A673 (cell line): ENCODE data around the gene PRKAG2. TPM values are rescaled to one million over a fixed set of nuclear protein-coding genes. Genes with fewer than 3 reads are reported as not detected.

Experiments used
- BruUV-seq: library from RNA; stranded (reverse); fragments of 400-500 nt; replicated peaks from 2 replicates; lab custom pipeline; 2021; lab: Mats Ljungman, UMichigan
- CTCF ChIA-PET: fragments of 300-600 bp; sonication (Branson Sonifier 250); formaldehyde crosslinking; loops from one replicate; lab custom pipeline; 2022; ENCODE audit warnings: antibody characterized with exemption; lab: Charles Lee
- POLR2A ChIA-PET: fragments of 300-600 bp; sonication (Branson Sonifier 250); formaldehyde crosslinking; loops from one replicate; lab custom pipeline; 2022; ENCODE audit warnings: antibody characterized with exemption; ENCODE audit not compliant: low non-redundant PET; lab: Charles Lee
- DNase-seq: peaks from one replicate; pipeline ENCODE4 v3.0.0-alpha.2; 2015; ENCODE audit warnings: low spot score
- H3K27ac ChIP-seq: fragments of 200-600 bp; sonication (generic); 2 replicates; pipeline ENCODE4 v1.5.1; 2016; ENCODE audit warnings: mixed run types, low read depth, mild to moderate bottlenecking, mixed read lengths, antibody characterized with exemption, low read length; ENCODE audit not compliant: poor library complexity, severe bottlenecking
- H3K27me3 ChIP-seq: fragments of 200-600 bp; sonication (generic); replicated peaks from 2 replicates; pipeline ENCODE4 v1.6.1; 2017; ENCODE audit warnings: mixed run types, low read depth, mild to moderate bottlenecking, mixed read lengths, antibody characterized with exemption, low read length; ENCODE audit not compliant: insufficient read depth, poor library complexity
- H3K36me3 ChIP-seq: fragments of 200-600 bp; sonication (generic); 2 replicates; pipeline ENCODE4 v1.6.1; 2016; ENCODE audit warnings: mixed run types, mild to moderate bottlenecking, mixed read lengths, antibody characterized with exemption, low read length; ENCODE audit not compliant: insufficient read depth, poor library complexity, severe bottlenecking
- H3K4me1 ChIP-seq: fragments of 200-600 bp; sonication (generic); 2 replicates; pipeline ENCODE4 v1.6.1; 2017; ENCODE audit warnings: mixed run types, mild to moderate bottlenecking, mixed read lengths, antibody characterized with exemption, low read length; ENCODE audit not compliant: insufficient read depth, poor library complexity, severe bottlenecking
- H3K4me3 ChIP-seq: fragments of 200-600 bp; sonication (generic); 2 replicates; pipeline ENCODE4 v1.5.1; 2016; ENCODE audit warnings: low read depth, mixed run types, mild to moderate bottlenecking, mixed read lengths, low read length; ENCODE audit not compliant: poor library complexity, severe bottlenecking
- H3K9me3 ChIP-seq: fragments of 200-600 bp; sonication (generic); 2 replicates; pipeline ENCODE4 v1.6.1; 2016; ENCODE audit warnings: mixed run types, low read depth, mild to moderate bottlenecking, mixed read lengths, antibody characterized with exemption, low read length; ENCODE audit not compliant: poor library complexity, severe bottlenecking
- CTCF ChIP-seq: fragments of 300-800, 200-600 bp; sonication (generic); conservative IDR thresholded peaks from 2 replicates; pipeline ENCODE4 v1.5.1; 2017; ENCODE audit warnings: low read depth, mild to moderate bottlenecking, antibody characterized with exemption, low read length, moderate library complexity, mixed read lengths
- EZH2 ChIP-seq: fragments of 200-600 bp; sonication (generic); IDR thresholded peaks from 2 replicates; pipeline ENCODE4 v1.6.1; 2017; ENCODE audit warnings: borderline replicate concordance, low read depth, mild to moderate bottlenecking, mixed read lengths, antibody characterized with exemption, low read length; ENCODE audit not compliant: poor library complexity, severe bottlenecking
- intact Hi-C: fragments of 100-400 bp; cut with micrococcal nuclease; formaldehyde crosslinking; loops from one replicate; pipeline ENCODE4 v1.10.0; 2022; ENCODE audit not compliant: unreplicated experiment
- total RNA-seq: library from RNA; stranded (reverse); gene quantifications from 2 replicates; pipeline ENCODE4 v1.2.3, GENCODE V29; 2021

Gene PRKAG2
- total RNA-seq, 1 experiment from 2014 or later: 11.6 TPM

GRCh38 chr7:151838072-151838471 lies 38.8 kb downstream of the PRKAG2 start:
- DNase-seq: no peak
- BruUV-seq: no TSS peak
- Histone ChIP-seq H3K4me3 (peak overlapping the region; percentile 13), H3K36me3 (no peaks in the 10 kb centered on the region), H3K27me3 (no peaks in the 10 kb centered on the region), H3K27ac (no peak overlapping the region), H3K9me3 (no peaks in the 10 kb centered on the region), H3K4me1 (peaks cover 14% of the 10 kb centered on the region)
- TF ChIP-seq EZH2: no peak
- TF ChIP-seq CTCF: no peak
- intact Hi-C loops: no loop called here
- ChIA-PET CTCF (no interaction called here), POLR2A (no interaction called here)

- H3K27me3 ChIP-seq: no peaks in the 10 kb centered on the region
- ChIA-PET POLR2A (no interaction called here), CTCF (no interaction called here)
- BruUV-seq: no TSS peak
- peak overlapping the region; percentile 13 for H3K4me3 ChIP-seq
- H3K36me3 ChIP-seq: no peaks in the 10 kb centered on the region
- peaks cover 14% of the 10 kb centered on the region for H3K4me1 ChIP-seq
- no peak overlapping the region for H3K27ac ChIP-seq
- H3K9me3 ChIP-seq: no peaks in the 10 kb centered on the region
- peak; percentile 83 for DNase-seq
- TF ChIP-seq CTCF (no peak), EZH2 (no peak)
- intact Hi-C loops: no loop called here
Observed at GRCh38 chr7:151837285-151838042, 39.5 kb downstream of the PRKAG2 start.

- Histone ChIP-seq H3K27ac (no peak overlapping the region), H3K36me3 (no peaks in the 10 kb centered on the region), H3K4me1 (peaks cover 14% of the 10 kb centered on the region), H3K9me3 (no peaks in the 10 kb centered on the region), H3K4me3 (no peak overlapping the region), H3K27me3 (no peaks in the 10 kb centered on the region)
- intact Hi-C loops: no loop called here
- BruUV-seq: no TSS peak
- no peak for TF ChIP-seq CTCF
- no peak for TF ChIP-seq EZH2
- no peak for DNase-seq
- CTCF ChIA-PET: no interaction called here
- POLR2A ChIA-PET: no interaction called here
Observed at GRCh38 chr7:151836927-151837205, 40.0 kb downstream of the PRKAG2 start.
